DMS53 treated with DMSO at 0.1 percent for 48 hours (cell line): ENCODE measurements around the gene GMEB1.
A peak's percentile ranks its signal among the peaks of the same experiment; 100 is the strongest.
"Not testable (repeated sequence)": the region's sequence is repeated elsewhere in the genome, so short reads cannot be mapped to it uniquely, and the experiment has no call there.

ENCODE experiments used
- DNase-seq: peaks from one replicate; lab custom pipeline; 2025; ENCODE audit not compliant: unreplicated experiment; lab: John Stamatoyannopoulos, UW

GMEB1 gene

DNA sequence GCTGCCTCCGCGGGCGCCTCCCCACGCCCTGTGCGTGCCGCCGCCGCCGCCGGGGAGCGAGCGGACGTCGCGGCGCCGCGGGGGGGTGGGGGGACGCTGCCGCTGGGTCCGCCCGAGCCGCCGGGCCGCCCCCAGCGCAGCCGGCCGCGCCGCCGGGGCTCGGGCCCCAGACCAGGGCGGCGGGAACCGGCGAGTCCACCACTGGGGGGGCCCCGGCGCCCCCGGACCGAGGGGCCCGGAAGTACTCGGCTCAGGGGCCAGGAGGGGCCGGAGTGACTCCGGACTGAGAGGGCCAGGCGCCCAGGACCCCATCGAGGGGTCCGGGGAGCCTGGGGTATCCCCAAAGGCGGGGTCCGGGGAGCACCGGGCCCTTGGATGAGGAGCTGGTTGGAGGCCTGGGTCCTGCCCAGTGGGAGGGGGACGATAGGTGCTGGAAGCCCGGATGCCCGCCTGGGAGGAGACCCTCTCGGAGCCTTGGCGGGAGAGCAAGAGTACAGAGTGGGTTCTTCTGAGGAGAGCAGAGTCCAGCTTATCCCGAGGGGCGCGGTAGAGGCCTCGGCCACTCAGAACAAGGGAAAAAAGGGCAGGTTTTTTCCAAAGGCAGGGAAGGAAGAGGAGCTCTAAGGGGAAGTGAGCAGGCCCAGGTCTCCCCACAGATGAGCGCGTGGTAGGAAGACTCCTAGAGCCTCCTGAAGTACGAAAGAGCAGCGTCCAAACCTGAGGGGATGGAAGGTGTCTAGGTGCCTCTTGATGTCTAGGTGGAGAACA lies 556 bp downstream of the GMEB1 start:
- DNase-seq: peak; percentile 22

DNA sequence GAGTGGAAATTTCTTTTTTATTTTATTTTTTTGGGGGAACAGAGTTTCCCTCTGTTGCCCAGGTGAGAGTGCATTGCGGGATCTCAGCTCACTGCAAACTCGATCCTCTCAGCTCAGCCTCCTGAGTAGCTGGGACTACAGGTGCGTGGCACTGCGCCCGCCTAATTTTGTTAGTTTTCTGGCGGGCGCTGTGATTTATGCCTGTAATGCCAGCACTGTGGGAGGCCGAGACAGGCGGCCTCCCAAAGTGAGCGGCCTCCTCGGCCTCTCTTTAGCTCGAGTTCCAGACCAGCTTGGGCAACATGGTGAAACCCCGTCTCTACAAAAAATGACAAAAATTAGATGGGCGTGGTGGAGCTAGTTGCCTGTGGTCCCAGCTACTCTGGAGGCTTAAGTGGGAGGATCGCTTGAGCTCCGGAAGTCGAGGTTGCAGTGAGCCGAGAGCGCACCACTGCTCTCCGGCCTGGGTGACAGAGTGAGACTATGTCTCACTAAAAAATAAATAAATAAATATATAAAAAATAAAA lies 2.7 kb downstream of the GMEB1 start:
- no peak for DNase-seq

DNA sequence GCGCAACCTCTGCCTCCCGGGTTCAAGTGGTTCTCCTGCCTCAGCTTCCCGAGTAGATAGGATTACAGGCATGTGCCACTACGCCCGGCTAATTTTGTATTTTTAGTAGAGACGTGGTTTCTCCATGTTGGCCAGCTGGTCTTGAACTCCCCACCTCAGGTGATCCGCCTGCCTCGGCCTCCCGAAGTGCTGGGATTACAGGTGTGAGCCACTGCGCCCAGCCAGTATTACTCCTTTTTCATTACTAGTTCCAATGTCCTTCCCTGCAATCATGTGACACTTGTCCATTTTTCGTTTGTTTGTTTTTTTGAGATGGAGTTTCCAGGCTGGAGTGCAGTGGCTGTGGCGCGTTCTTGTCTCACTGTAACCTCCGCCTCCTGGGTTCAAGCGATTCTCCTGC lies 4.4 kb downstream of the GMEB1 start:
- DNase-seq: not testable (repeated sequence)

DNA sequence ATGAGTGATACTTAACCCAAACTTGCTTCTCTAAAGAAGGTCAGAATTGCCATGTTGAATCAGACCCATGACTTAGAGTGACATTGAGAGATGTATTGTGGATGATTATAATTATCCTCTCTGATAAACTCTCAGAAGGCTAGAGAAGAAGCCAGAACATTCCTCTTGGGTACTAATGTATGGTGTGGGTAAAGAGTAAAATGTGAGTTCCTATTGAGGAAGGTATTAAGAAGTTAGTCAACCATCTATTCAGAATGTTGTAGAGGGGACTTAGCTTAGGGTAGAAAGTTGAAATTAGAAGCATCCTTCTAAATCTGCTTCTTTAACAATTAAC lies 7.3 kb downstream of the GMEB1 start:
- no peak for DNase-seq

DNA sequence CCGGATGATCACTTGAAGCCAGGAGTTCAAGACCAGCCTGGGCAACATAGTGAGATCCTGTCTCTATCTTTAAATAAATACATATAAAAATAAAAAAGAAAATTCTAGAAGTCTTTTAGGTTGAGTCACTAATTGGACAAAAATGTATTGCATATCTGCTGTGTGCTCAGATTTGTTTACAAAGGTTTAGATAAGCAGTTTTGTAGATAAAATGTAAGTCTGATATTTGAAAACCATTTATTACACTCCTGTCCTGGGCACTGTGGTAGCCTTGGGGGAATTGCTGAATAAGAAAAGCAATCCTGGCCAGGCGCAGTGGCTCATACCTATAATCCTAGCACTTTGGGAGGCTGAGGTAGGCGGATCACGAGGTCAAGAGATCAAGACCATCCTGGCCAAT lies 11.6 kb downstream of the GMEB1 start:
- DNase-seq: no peak

DNA sequence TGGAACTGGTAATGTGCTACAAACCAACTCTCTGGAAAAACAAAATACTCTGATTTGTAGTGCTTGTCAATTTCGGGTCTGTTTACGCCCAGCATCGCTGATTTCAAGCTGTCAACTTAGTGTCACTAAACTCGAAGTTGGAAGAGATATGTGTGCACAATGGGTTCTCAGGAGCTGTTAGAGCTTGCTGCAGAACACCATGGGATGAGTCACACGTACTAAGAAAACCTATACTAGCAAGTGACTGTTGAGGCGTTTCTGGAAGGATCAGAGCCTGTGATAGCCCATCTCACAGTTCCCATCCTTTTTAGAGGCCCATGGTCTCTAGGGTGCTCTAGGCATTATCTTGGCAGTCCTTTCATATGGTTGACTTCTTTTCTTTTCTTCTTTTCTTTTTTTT lies 14.3 kb downstream of the GMEB1 start:
- no peak for DNase-seq

DNA sequence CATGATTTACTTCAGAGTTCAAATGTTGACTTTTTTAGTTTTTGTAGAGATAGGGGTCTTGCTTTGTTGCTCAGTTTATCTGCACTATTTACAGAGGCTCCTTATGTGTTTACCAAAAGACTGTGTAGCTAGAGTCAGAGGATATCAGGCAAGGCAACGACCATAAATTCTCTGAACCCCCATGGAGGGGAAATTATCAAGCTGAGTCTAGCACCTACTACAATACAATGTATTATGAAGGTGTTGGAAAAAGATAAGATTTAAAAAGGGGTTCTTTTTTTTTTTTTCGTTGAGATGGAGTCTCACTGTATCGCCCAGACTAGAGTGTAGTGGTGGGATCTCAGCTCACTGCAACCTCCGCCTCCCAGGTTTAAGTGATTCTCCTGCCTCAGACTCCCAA lies 16.4 kb downstream of the GMEB1 start:
- no peak for DNase-seq

DNA sequence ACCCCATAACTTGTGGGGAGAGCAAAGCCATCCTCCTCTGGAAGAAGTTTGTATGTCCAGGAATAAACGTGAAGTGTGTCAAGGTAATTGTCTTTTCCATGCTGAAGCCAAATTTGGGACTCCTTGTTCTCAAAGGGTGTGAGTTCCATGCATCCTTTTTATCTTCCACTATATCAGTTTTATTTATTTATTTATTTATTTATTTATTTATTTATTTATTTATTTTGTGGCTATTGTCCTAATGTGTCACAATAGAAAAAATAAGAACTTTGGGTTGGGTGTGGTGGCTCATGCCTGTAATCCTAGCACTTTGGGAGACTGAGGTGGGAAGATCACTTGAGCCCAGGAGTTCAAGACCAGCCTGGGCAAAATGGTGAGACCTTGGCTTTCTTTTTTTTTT lies 23.0 kb downstream of the GMEB1 start:
- not testable (repeated sequence) for DNase-seq

DNA sequence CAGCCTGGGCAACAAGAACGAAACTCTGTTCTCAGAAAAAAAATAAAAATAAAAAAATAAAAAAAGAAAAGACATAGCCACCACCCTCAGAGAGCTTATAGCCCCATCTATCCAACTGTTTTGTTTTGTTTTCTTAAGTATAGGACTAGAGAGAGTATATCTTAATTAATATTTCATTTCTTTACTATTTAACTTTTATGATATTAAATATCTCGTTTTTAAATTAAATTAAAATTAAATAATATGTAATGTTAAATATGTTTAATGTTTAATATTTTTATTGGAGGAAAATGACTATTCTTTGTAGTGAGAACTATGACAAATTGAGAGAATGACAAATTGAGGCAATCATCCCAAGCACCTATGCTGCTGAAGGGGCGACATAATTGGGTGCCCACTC lies 35.0 kb downstream of the GMEB1 start:
- no peak for DNase-seq

DNA sequence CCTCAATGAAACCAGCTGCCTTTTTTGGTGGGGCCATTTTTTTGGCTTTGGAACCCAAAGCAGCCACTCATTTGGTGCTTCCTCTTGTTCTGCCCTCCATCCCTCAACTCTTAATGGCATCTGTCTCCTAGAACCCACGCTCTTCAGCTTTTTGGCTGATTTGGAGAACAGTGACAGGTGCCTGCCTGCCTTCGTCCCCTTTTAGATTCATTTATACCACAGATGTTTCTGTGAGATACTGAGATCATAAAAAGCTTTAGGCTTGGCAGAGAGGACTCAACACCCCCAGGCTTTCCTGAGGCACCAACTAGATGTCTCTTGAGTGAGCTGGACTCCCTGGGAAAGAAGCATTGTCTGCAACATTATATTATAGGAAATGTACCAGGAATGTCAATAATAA lies 47.8 kb downstream of the GMEB1 start:
- DNase-seq: no peak

DNA sequence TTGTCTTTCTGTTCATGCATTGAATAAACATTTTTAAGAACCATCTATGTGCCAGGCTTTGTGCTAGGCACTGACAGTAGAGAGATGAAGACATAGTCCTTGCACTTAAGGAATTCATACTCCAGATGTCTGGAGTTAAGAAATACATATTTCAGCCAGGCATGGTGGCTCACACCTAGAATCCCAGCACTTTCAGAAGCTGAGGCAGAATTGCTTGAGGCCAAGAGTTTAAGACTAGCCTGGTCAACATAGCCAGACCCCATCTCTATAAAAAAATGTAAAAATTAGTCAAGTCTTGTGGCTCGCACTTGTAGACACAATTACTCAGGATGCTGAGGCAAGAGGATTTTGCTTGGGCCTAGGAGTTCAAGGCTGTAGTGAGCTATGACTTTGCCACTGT lies 49.6 kb downstream of the GMEB1 start:
- no peak for DNase-seq

DNA sequence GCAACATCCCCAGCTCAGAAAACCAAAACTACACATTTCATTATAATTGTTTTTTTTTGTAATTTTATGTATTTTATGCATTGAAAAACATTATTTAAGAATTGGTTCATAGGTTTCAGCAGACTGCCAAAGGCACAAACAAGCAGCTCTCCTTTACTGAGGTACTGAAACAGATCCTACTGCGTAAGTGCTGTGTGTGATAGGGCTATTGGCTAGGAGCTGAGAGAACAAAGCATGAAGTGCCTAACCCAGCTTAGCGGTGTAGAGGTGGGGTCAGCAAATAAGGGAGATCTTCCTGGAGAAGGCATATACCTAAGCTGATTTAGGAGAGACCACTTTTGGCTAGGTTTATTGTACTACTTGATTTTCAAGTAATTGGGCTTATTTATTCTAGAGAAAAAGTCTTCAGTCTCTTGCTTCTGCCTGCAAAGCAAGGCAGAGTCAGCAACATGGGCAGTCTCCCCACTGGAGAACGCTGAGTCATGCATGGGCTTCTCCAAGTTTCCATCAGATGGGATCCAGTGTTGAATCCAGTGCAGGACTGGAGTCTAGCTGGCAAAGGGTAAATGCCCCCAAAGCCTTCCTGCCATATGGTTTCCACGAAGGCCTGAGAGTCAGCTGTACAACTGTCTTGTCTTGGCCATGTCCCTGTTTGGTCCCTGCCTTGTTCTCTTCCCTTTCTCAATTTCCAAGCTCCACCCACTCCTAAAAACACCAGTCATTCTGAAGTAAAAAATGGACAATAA lies 50.2 kb downstream of the GMEB1 start:
- peak; percentile 3 for DNase-seq

DNA sequence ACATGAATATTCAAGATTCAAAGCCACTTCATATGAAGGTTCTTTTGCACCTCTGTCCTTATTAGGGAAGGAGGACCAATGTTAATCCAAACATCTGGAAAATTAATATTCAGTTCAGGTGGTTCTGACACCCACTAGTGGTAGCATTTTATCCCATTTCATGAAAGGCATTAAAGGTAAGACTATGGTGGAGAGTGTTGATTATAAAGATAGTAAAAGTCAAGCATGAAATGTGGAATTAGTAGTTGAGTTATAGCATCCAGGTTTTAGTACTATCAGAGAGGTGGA lies 50.7 kb downstream of the GMEB1 start:
- DNase-seq: no peak

DNA sequence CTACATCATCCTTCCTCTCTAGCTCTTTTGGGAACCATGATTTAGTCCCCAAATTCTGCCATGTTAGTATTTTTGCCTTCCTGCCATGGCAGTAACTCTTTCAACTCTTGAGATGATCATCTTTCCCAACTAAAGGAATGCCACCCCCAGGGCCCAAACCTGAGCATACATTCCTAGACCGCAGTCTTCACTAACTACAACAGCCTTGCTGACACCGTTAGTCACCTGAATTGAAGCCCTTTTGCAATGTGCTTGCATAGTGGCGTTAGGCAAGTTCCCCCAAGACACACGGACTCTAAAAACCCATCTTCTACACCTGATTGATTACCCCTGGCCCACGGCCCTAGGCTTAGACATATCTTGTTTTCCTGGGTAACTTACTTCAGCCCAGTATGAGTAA lies 51.8 kb downstream of the GMEB1 start:
- no peak for DNase-seq

DNA sequence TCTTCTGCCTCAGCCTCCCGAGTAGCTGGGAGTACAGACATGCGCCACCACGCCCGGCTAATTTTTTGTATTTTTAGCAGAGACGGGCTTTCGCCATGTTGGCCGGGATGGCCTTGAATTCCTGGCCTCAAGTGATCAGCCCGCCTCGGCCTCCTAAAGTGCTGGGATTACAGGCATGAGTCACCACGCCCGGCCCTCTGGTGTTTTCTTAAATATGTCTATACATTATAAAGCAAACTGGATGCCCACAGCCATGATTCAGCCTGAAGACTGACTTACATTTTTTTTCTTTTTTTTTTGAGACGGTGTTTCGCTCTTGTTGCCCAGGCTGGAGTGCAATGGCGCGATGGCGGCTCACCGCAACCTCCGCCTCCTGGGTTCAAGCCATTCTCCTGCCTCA lies 53.3 kb downstream of the GMEB1 start:
- not testable (repeated sequence) for DNase-seq

DNA sequence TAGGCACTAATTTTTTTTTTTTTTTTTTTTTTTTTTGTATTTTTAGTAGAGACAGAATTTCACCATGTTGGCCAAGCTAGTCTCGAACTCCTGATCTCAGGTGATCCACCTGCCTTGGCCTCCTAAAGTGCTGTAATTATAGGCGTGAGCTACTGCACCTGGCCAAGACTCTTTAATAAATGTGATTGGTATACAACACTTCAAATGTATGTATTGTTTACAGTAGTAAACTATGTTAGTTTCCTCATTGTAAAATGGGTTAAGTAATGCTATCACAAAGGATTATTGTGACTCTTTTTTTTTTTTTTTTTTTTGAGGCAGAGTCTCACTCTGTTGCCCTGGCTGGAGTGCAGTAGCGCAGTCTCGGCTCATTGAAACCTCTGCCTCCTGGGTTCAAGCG lies 56.8 kb downstream of the GMEB1 start:
- DNase-seq: not testable (repeated sequence)

DNA sequence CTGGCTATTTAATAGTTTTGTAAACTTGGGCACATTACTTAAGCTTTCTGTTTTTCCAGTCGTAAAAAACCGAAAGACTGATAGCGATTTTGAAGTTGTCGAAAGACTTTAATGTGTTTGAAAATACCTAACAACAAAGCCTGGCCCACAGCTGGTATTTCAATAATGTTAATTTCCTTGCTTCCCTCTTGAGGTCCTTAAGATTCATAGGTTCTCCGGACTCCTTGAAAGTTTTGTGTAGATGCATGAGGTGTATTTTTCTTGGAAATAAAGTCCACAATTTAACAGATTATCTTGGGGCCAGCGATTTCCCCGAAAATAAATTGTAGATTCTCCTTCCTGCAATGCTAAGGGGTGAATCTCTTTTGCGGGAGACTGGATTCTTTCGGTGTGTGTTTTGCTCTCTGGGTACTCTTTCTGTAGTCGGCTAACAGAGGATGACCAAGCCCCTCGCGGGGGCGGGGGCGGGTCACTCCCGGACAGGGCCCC lies 67.4 kb downstream of the GMEB1 start:
- no peak for DNase-seq

DNA sequence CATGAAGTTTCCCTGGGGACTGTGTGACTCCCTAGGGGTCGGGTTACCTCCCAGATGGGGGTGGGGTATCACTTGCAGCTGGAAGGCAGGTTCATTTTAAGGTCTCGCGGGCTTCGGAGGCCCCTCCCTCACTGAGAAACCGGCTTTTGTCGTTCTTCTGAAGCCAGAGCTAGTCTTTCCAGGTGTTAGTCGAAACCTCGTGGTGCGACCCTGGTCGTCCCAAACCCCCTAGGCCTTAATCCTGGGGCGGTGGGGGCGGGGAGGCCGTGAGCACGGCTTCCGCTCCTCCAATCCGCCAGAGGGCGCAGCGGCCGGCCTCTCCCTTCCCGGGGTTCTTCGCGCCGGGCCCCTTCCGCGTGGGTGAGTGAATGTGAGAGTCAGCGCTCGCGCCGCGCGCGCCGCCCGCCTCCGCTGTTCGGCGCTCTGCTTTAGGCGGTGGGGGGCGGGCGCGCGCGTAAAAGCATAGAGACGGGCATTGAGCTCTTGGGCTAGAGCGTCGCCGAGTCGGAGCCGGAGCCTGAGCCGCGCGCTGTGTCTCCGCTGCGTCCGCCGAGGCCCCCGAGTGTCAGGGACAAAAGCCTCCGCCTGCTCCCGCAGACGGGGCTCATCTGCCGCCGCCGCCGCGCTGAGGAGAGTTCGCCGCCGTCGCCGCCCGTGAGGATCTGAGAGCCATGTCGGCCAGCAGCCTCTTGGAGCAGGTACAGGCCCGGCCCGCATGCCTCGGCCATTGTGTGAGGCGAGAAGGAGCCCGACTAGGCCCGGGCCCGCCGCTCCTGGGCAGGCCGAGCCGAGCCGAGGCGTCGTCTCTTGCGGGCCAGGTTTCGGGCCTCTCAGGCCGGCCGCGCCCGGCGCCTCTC lies 68.1 kb downstream of the GMEB1 start, which contains the start of gene YTHDF2:
Gene YTHDF2 (plus strand): TSS at position 491 of the 857 bp plus-strand sequence. CDS start 181 bp downstream, at position 672.
- peak; percentile 94 for DNase-seq

DNA sequence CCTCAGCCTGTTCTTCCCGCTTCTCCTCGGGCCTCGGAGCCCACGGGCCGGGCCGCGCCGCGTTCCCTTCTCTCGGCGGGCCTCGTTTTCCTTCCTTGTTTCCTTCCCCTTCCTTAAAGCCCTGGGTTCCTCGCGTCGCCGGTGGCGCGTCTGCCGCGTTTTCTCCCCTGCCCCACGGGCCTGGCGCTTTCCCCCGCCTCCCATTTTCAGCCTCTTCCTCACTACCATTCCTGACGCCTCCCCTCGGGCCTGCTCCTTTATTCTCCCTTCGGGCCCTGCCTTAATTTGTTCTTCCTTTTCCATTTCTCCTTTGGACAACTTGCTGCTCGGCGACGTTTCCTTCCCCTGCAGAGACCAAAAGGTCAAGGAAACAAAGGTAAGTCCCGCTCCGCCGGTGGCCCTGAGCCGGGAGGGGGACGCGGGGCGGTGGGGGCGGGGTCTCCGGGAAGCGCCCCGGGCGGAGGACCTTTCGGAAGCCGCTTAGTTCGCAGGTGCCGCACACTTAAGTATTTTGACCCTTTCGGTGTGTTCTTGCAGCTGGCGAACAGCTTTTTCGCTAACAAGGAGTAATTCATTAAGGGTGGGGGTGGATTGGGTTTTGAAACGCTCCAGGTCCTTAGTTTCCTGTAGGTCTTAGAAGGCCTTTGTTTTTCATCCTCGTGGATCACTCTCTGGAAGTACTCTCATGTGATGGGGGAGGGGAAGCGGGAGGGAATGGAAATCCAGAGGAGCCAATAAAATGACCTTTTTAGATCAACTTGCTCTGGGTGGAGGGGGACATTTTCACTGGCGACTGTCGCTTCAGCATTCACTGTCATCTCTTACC lies 68.9 kb downstream of the GMEB1 start:
- peak; percentile 72 for DNase-seq

DNA sequence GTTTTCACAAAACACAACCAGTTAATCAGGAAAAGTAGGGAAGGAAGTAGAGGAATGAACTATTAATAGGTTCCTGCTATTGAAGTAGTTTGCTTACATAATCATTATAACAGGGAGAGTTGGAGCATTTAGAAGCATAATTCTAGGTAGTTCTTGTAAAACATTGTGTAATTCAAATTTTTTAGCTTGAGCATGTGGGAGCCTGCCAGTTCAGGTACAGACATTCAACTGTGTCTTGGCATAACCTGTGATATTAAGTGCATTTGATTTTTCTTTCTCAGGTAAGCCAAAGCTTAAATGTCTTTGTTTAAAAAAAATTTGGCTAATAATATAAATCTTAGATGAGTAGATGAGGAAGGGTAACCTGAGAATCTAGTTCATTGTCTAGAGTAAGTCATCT lies 71.5 kb downstream of the GMEB1 start:
- DNase-seq: no peak

DNA sequence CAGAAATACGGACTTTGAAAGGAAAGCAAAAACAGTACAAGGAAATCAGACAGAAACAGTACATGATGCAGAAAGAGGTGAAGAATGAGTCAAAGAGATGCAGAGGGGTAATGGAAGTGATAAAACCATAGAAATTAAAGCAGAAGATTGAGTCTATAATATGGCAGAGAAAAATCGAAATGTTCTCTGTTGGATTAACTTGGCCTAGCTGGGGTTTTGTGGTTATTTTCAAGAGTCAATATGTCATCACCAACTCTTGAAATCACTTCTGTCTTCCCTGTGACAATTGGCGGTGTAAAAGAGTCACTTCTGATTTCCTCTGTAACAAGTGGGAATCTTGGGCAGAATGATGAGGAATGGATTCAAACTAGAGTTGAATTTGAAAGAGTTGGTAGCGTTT lies 75.6 kb downstream of the GMEB1 start:
- DNase-seq: no peak
